DMS 273 (cell line): Measurements from ENCODE around the gene GRID2.
A peak's percentile ranks its signal among the peaks of the same experiment; 100 is the strongest.
"Not testable (repeated sequence)": the region's sequence is repeated elsewhere in the genome, so short reads cannot be mapped to it uniquely, and the experiment has no call there.

Experiments used
- DNase-seq: peaks from one replicate; lab custom pipeline; 2025; ENCODE audit not compliant: unreplicated experiment; lab: John Stamatoyannopoulos, UW

Gene GRID2

GRCh38 chr4:92303621-92304027, at the start of gene GRID2:
GRID2 (plus strand) TSS chr4:92303966.
- DNase-seq = peak; percentile 79

- no peak for DNase-seq
Measured at GRCh38 chr4:92253986-92254671, 49.6 kb upstream of the GRID2 start.

GRCh38 chr4:92254767-92255442, 48.9 kb upstream of the GRID2 start:
- no peak for DNase-seq

GRCh38 chr4:92255920-92256244, 47.9 kb upstream of the GRID2 start:
- DNase-seq = no peak

GRCh38 chr4:92257931-92258857, 45.6 kb upstream of the GRID2 start:
- DNase-seq = no peak

- no peak for DNase-seq
Measured at GRCh38 chr4:92261256-92261655, 42.5 kb upstream of the GRID2 start.

- no peak for DNase-seq
Measured at GRCh38 chr4:92262371-92262770, 41.4 kb upstream of the GRID2 start.

GRCh38 chr4:92263010-92263409, 40.8 kb upstream of the GRID2 start:
- DNase-seq = no peak

- DNase-seq = no peak
Measured at GRCh38 chr4:92263575-92263974, 40.2 kb upstream of the GRID2 start.

- DNase-seq = no peak
Measured at GRCh38 chr4:92264163-92264562, 39.6 kb upstream of the GRID2 start.

- DNase-seq = no peak
Measured at GRCh38 chr4:92265021-92265420, 38.7 kb upstream of the GRID2 start.

- DNase-seq = no peak
Measured at GRCh38 chr4:92265798-92266197, 38.0 kb upstream of the GRID2 start.

- no peak for DNase-seq
Measured at GRCh38 chr4:92266521-92266920, 37.2 kb upstream of the GRID2 start.

GRCh38 chr4:92268642-92269041, 35.1 kb upstream of the GRID2 start:
- no peak for DNase-seq

- DNase-seq = peak; percentile 3
Measured at GRCh38 chr4:92270908-92271307, 32.9 kb upstream of the GRID2 start.

GRCh38 chr4:92271551-92271950, 32.2 kb upstream of the GRID2 start:
- not testable (repeated sequence) for DNase-seq

- not testable (repeated sequence) for DNase-seq
Measured at GRCh38 chr4:92277057-92277881, 26.5 kb upstream of the GRID2 start.

GRCh38 chr4:92279296-92279695, 24.5 kb upstream of the GRID2 start:
- DNase-seq = no peak

- peak; percentile 28 for DNase-seq
Measured at GRCh38 chr4:92299152-92299551, 4.6 kb upstream of the GRID2 start.

GRCh38 chr4:92304121-92304520, 355 bp downstream of the GRID2 start:
- DNase-seq = peak; percentile 47

- DNase-seq = peak; percentile 55
Measured at GRCh38 chr4:92304606-92305005, 840 bp downstream of the GRID2 start.
